HEK293 (cell line): Measurements from ENCODE around the gene SUPT4H1.

Source experiments
- CTCF ChIA-PET: fragments of 350-600 bp; formaldehyde crosslinking; extraction: SDS; loops from one replicate; lab custom pipeline; 2021; ENCODE audit warnings: antibody characterized with exemption; lab: Yijun Ruan, JAX
- POLR2A ChIA-PET: fragments of 300-600 bp; formaldehyde crosslinking; extraction: SDS; loops from one replicate; lab custom pipeline; 2020; ENCODE audit warnings: antibody characterized with exemption, inconsistent platforms; lab: Yijun Ruan, JAX
- H3K27ac ChIP-seq: fragments of 200-500 bp; sonication (Bioruptor generic); 2 replicates; pipeline ENCODE4 v1.5.1; 2014; ENCODE audit warnings: low read depth, low read length, control low read depth, inconsistent platforms; ENCODE audit errors: extremely low read depth
- H3K36me3 ChIP-seq, 2 experiments: fragments of 200-500 bp in 1 of 2; sonication (Bioruptor generic) in 1 of 2; 1 replicate in 1 of 2; 2 replicates in 1 of 2; pipeline ENCODE4 v1.5.1; 2014 to 2017; ENCODE audit warnings: inconsistent platforms in 2 of 2, low read length in 2 of 2; ENCODE audit not compliant: control insufficient read depth in 2 of 2, insufficient read depth in 1 of 2
- H3K4me1 ChIP-seq: fragments of 200-500 bp; sonication (Bioruptor generic); 2 replicates; pipeline ENCODE4 v1.5.1; 2014; ENCODE audit warnings: mild to moderate bottlenecking, low read length, inconsistent platforms; ENCODE audit not compliant: control insufficient read depth, insufficient read depth
- H3K4me3 ChIP-seq: 2 replicates; pipeline ENCODE4 v1.5.1; 2011; ENCODE audit warnings: low read depth, mild to moderate bottlenecking, control low read depth, low read length, moderate library complexity
- H3K9me3 ChIP-seq: fragments of 200-500 bp; sonication (Bioruptor generic); 2 replicates; pipeline ENCODE4 v1.5.1; 2014; ENCODE audit warnings: low read depth, low read length, inconsistent platforms; ENCODE audit not compliant: control insufficient read depth, insufficient read depth
- BCL11A ChIP-seq: fragments of 450-650 bp; formaldehyde crosslinking; IDR thresholded peaks from 2 replicates; pipeline ENCODE4 v1.5.1; 2016; ENCODE audit warnings: low read depth, missing biosample characterization, missing genetic modification characterization
- HOXC10 ChIP-seq: sonication (generic); formaldehyde crosslinking; IDR thresholded peaks from 2 replicates; pipeline ENCODE4 v1.8.1; 2023; ENCODE audit warnings: mild to moderate bottlenecking, missing genetic modification reagents
- KLF10 ChIP-seq: fragments of 450-650 bp; IDR thresholded peaks from 2 replicates; pipeline ENCODE4 v1.5.1; 2018; ENCODE audit warnings: missing biosample characterization, mild to moderate bottlenecking, missing genetic modification characterization
- KLF8 ChIP-seq: fragments of 450-650 bp; formaldehyde crosslinking; IDR thresholded peaks from 2 replicates; pipeline ENCODE4 v1.5.1; 2016; ENCODE audit warnings: missing biosample characterization, missing genetic modification characterization
- PBX3 ChIP-seq: sonication (generic); formaldehyde crosslinking; IDR thresholded peaks from 2 replicates; pipeline ENCODE4 v1.8.1; 2022; ENCODE audit warnings: mild to moderate bottlenecking, moderate library complexity, missing genetic modification reagents
- PRDM6 ChIP-seq: fragments of 450-650 bp; formaldehyde crosslinking; IDR thresholded peaks from 2 replicates; pipeline ENCODE4 v1.5.1; 2017; ENCODE audit warnings: missing biosample characterization, missing genetic modification characterization
- TRIM28 ChIP-seq: IDR thresholded peaks from 2 replicates; pipeline ENCODE4 v1.6.1; 2011; ENCODE audit warnings: low read length, control low read depth, borderline replicate concordance
- ZBTB1 ChIP-seq: fragments of 450-650 bp; formaldehyde crosslinking; IDR thresholded peaks from 2 replicates; pipeline ENCODE4 v1.5.1; 2016; ENCODE audit warnings: missing biosample characterization, missing genetic modification characterization
- ZBTB10 ChIP-seq: fragments of 450-650 bp; formaldehyde crosslinking; IDR thresholded peaks from 2 replicates; pipeline ENCODE4 v1.5.1; 2016; ENCODE audit warnings: missing biosample characterization, missing genetic modification characterization
- ZBTB6 ChIP-seq: fragments of 450-650 bp; formaldehyde crosslinking; IDR thresholded peaks from 2 replicates; pipeline ENCODE4 v1.5.1; 2017; ENCODE audit warnings: missing biosample characterization, missing genetic modification characterization
- ZNF114 ChIP-seq: fragments of 450-650 bp; formaldehyde crosslinking; IDR thresholded peaks from 2 replicates; pipeline ENCODE4 v1.5.0; 2017; ENCODE audit warnings: missing biosample characterization, missing genetic modification characterization
- ZNF211 ChIP-seq: fragments of 450-650 bp; formaldehyde crosslinking; IDR thresholded peaks from 2 replicates; pipeline ENCODE4 v1.5.1; 2016; ENCODE audit warnings: low read depth, missing biosample characterization, missing genetic modification characterization
- ZNF223 ChIP-seq: fragments of 450-650 bp; formaldehyde crosslinking; IDR thresholded peaks from 2 replicates; pipeline ENCODE4 v1.5.1; 2016; ENCODE audit warnings: missing biosample characterization, missing genetic modification characterization
- ZNF292 ChIP-seq: fragments of 450-650 bp; formaldehyde crosslinking; IDR thresholded peaks from 2 replicates; pipeline ENCODE4 v1.5.1; 2016; ENCODE audit warnings: low read depth, missing biosample characterization, missing genetic modification characterization, borderline replicate concordance
- ZNF37A ChIP-seq: fragments of 450-650 bp; IDR thresholded peaks from 2 replicates; pipeline ENCODE4 v1.5.1; 2018; ENCODE audit warnings: missing biosample characterization, missing genetic modification characterization
- ZNF391 ChIP-seq: fragments of 450-650 bp; formaldehyde crosslinking; IDR thresholded peaks from 2 replicates; pipeline ENCODE4 v1.5.1; 2016; ENCODE audit warnings: low read depth, missing biosample characterization, missing genetic modification characterization, borderline replicate concordance
- ZNF416 ChIP-seq: fragments of 450-650 bp; formaldehyde crosslinking; IDR thresholded peaks from 2 replicates; pipeline ENCODE4 v1.5.1; 2016; ENCODE audit warnings: missing biosample characterization, missing genetic modification characterization
- ZNF433 ChIP-seq: fragments of 450-650 bp; formaldehyde crosslinking; IDR thresholded peaks from 2 replicates; pipeline ENCODE4 v1.5.1; 2016; ENCODE audit warnings: missing biosample characterization, missing genetic modification characterization, low read depth
- ZNF600 ChIP-seq: fragments of 450-650 bp; formaldehyde crosslinking; IDR thresholded peaks from 2 replicates; pipeline ENCODE4 v1.5.1; 2016; ENCODE audit warnings: missing biosample characterization, missing genetic modification characterization
- ZNF623 ChIP-seq: fragments of 450-650 bp; formaldehyde crosslinking; IDR thresholded peaks from 2 replicates; pipeline ENCODE4 v1.5.1; 2016; ENCODE audit warnings: missing biosample characterization, missing genetic modification characterization
- ZNF768 ChIP-seq: fragments of 450-650 bp; formaldehyde crosslinking; IDR thresholded peaks from 2 replicates; pipeline ENCODE4 v1.5.1; 2018; ENCODE audit warnings: missing biosample characterization, mild to moderate bottlenecking, missing genetic modification characterization
- ZNF777 ChIP-seq: fragments of 450-650 bp; formaldehyde crosslinking; IDR thresholded peaks from 2 replicates; pipeline ENCODE4 v1.5.1; 2017; ENCODE audit warnings: missing biosample characterization, missing genetic modification characterization, borderline replicate concordance

The SUPT4H1 gene

GRCh38 chr17:58354541-58355216 lies 2.7 kb upstream of the SUPT4H1 start:
- ChIA-PET POLR2A (interaction anchor here (1.8 to 4.6 kb wide), 2 partner anchors 10 to 61 kb away, joined by 5 to 130 read pairs; partner anchors contain the start of gene RNF43), CTCF (interaction anchor here (0.6 to 3.6 kb wide), 8 partner anchors 9 to 526 kb away, joined by 3 to 15 read pairs (median 5); partner anchors contain the start of gene RNF43)

GRCh38 chr17:58353389-58353825 lies 1.4 kb upstream of the SUPT4H1 start:
- H3K4me1 ChIP-seq, result peaks cover 9% of the 10 kb centered on the region
- no peak for TF ChIP-seq ZNF623 (tag by site-specific recombination)
- TF ChIP-seq ZNF416 (tag by site-specific recombination), result no peak
- peak; percentile 30; the same call in 1 of the 2 replicates for TF ChIP-seq KLF8 (tag by site-specific recombination)
- TF ChIP-seq HOXC10, result no peak
- TF ChIP-seq TRIM28, result no peak
- no peak for TF ChIP-seq ZNF768
- TF ChIP-seq ZNF433 (tag by site-specific recombination), result no peak
- no peak for TF ChIP-seq ZNF211
- H3K4me3 ChIP-seq, result no peak overlapping the region
- ChIA-PET CTCF (interaction anchor here (0.6 to 3.6 kb wide), 6 partner anchors 10 to 64 kb away, joined by 4 to 22 read pairs (median 6); partner anchors contain the start of gene RNF43), POLR2A (interaction anchor here (0.6 to 4.6 kb wide), 14 partner anchors 9 to 544 kb away, joined by 3 to 130 read pairs (median 11); partner anchors contain the start of gene RNF43)
- H3K27ac ChIP-seq, result peak overlapping the region; percentile 96; the same call in 1 of the 2 replicates
- H3K9me3 ChIP-seq, result no peaks in the 10 kb centered on the region
- peaks cover 21 to 65% of the 10 kb centered on the region in 2 experiments for H3K36me3 ChIP-seq

More at GRCh38 chr17:58354541-58355216, 2.7 kb upstream of the SUPT4H1 start:
- Histone ChIP-seq H3K9me3 (no peaks in the 10 kb centered on the region), H3K4me3 (no peak overlapping the region), H3K27ac (no peak overlapping the region), H3K4me1 (peaks cover 9% of the 10 kb centered on the region), H3K36me3 (peaks cover 9 to 58% of the 10 kb centered on the region in 2 experiments)
- 0 out of 2 replicates have a peak, but pooled peaks have one; percentile 13 for TF ChIP-seq ZNF600 (tag by site-specific recombination)
- no peak for TF ChIP-seq ZBTB6 (tag by site-specific recombination)

- ChIA-PET CTCF (interaction anchor here (0.6 to 3.6 kb wide), 14 partner anchors 11 to 98 kb away, joined by 3 to 22 read pairs (median 6); partner anchors contain the start of gene RNF43), POLR2A (interaction anchor here (0.6 to 4.6 kb wide), 31 partner anchors 9 to 543 kb away, joined by 3 to 130 read pairs (median 6); partner anchors contain the start of genes MTMR4 and RNF43)
- H3K36me3 ChIP-seq, result peaks cover 21 to 65% of the 10 kb centered on the region in 2 experiments
- H3K4me3 ChIP-seq, result peak overlapping the region; percentile 93
- H3K27ac ChIP-seq, result peak overlapping the region; percentile 96
- no peaks in the 10 kb centered on the region for H3K9me3 ChIP-seq
- H3K4me1 ChIP-seq, result peaks cover 9% of the 10 kb centered on the region
- no peak for TF ChIP-seq PBX3
- no peak; the same call in 1 of the 2 replicates for TF ChIP-seq KLF10
- no peak for TF ChIP-seq ZNF292 (tag by site-specific recombination)
- 0 out of 2 replicates have a peak, but pooled peaks have one; percentile 23 for TF ChIP-seq ZNF777
- peak; percentile 9; the same call in 1 of the 2 replicates for TF ChIP-seq PRDM6
- TF ChIP-seq ZNF391, result no peak
- TF ChIP-seq BCL11A (tag by site-specific recombination), result no peak
- no peak; the same call in 1 of the 2 replicates for TF ChIP-seq ZBTB10 (tag by site-specific recombination)
- no peak for TF ChIP-seq ZNF223 (tag by site-specific recombination)
- TF ChIP-seq ZNF114 (tag by site-specific recombination), result no peak
- no peak for TF ChIP-seq ZBTB1
- TF ChIP-seq ZNF37A (tag by site-specific recombination), result no peak
Observed at GRCh38 chr17:58352596-58353388, 791 bp upstream of the SUPT4H1 start.
